ENCODE measurements around the gene PRR23A. TPM values are rescaled to one million over a fixed set of nuclear protein-coding genes. Genes with fewer than 3 reads are reported as not detected.
A peak's percentile ranks its signal among the peaks of the same experiment; 100 is the strongest.
"Not testable (repeated sequence)": the region's sequence is repeated elsewhere in the genome, so short reads cannot be mapped to it uniquely, and the experiment has no call there.

Gene PRR23A
- not detected in 2 replicates for total RNA-seq (2014; rRNA removed; shearing (Covaris generic))

DNA sequence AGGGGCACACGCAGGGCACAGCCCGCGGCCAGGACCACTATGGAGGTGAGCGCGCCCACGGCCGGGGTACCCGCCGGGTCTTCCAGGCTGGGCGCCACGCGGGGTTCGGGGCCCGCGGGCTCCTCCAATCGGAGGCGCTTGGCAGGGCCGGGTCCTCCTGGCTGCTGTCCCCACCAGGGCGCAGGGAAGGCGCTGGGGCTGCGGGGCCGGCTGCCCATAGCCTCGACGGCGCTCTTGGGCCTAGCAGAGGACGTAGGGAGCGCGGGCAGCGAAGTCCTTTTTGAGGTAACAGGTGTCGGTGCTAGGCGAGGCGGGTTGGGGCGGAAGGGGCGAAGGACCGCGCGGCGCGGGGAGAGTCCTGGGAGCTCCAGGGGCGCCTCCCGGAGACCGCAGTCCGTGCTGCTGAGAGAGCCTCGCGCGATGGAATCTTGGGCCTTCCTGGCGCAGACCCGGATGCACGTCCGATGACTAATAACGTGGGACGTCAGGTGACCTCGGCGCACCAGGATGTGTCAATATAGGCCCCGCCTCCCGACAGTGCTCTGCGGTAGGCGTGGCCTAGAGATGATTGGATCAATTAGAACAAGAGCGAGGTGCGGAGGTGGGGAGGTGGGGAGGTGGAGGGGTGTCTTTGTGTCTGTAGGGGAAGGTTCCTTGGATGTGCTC, at the start of gene PRR23A:
Gene PRR23A, minus strand, starts transcription at position 218 of the 666 bp plus-strand sequence. Its CDS starts 0 bp downstream, at position 218.
- no peak for DNase-seq
- H3K27me3 ChIP-seq, result no peaks in the 10 kb centered on the region
- H3K27ac ChIP-seq, result no peak within 1 kb of the TSS
- H3K36me3 ChIP-seq, result no peaks in the 10 kb centered on the region
- no peaks in the 10 kb centered on the region for H3K4me1 ChIP-seq
- no peak within 1 kb of the TSS for H3K4me3 ChIP-seq
- no peaks in the 10 kb centered on the region for H3K9me3 ChIP-seq (replicated peaks)

DNA sequence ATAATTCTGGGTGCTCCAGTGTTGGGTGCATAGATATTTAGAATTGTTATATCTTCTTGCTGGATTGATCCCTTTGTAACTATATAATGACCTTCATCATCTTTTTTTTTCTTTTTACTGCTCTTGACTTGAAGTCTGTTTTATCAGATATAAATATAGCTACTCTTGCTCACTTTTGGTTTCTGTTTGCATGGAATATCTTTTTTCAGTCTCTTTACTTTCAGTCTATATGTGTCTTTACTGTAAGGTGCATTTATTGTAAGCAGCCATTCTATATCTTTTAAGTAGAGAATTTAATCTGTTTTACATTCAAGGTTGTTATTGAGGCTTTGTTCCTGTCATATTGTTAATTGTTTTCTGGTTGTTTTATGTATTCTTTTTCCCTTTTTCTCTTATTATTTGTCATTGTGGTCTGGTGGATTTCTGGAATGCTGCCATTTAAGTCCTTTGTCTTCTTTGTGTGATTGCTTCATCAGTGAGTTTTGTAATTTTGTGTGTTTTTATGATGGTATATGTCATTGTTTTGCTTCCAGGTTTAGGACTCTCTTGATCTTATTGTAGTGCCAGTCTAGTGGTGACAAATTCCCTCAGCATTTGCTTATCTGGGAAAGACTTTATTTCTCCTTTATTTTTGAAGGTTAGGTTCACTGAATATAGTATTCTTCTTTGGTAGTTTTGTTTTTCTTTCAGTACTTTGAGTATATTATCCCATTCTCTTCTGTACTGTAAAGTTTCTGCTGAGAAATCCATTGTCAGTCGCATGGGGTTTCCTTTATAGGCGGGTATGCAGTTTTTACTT, 46.9 kb upstream of the PRR23A start:
- no peak overlapping the region for H3K27ac ChIP-seq
- DNase-seq, result no peak
- no peaks in the 10 kb centered on the region for H3K36me3 ChIP-seq

DNA sequence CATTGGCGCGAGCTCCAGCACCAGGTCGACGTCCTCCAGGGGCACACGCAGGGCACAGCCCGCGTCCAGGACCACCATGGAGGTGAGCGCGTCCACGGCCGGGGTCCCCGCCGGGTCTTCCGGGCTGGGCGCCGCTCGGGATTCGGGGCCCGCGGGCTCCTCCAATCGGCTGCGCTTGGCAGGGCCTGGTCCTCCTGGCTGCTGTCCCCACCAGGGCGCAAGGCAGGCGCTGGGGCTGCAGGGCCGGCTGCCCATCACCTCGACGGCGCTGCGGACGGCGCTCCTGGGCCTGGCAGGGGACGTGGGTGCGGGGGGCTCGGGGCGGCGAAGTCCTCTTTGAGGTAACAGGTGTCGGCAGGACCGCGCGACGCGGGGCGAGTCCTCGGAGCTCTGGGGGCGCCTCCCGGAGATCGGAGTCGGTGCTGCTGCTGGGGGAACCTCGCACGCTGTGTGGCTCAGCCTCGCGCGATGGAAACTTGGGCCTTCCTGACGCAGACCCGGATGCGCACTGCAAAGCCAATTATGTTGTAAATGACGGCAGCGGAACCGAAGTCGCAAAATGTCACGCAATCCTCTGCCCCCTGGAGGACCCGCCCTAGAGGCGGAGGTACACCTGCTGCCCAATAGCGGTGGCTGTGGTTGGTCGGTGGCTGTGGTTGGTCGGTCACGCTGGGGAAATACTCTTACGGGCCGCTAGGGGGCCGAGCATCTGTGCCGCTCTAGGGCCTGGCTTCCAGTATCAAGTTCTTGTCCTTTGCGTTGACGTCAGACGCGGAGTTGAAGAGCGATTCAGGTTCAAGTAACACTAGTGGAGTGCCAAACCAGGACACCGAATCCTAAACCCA, 38.5 kb upstream of the PRR23A start, which contains the start of gene PRR23C:
Gene PRR23C, minus strand, starts transcription at position 527 of the 845 bp plus-strand sequence. Its CDS starts 272 bp downstream, at position 255.
- no peak within 1 kb of the TSS for H3K4me3 ChIP-seq

More for the DNA sequence above, 46.9 kb upstream of the PRR23A start:
- H3K9me3 ChIP-seq (replicated peaks), result no peaks in the 10 kb centered on the region
- no peaks in the 10 kb centered on the region for H3K4me1 ChIP-seq
- no peak overlapping the region for H3K4me3 ChIP-seq
- H3K27me3 ChIP-seq, result no peaks in the 10 kb centered on the region

DNA sequence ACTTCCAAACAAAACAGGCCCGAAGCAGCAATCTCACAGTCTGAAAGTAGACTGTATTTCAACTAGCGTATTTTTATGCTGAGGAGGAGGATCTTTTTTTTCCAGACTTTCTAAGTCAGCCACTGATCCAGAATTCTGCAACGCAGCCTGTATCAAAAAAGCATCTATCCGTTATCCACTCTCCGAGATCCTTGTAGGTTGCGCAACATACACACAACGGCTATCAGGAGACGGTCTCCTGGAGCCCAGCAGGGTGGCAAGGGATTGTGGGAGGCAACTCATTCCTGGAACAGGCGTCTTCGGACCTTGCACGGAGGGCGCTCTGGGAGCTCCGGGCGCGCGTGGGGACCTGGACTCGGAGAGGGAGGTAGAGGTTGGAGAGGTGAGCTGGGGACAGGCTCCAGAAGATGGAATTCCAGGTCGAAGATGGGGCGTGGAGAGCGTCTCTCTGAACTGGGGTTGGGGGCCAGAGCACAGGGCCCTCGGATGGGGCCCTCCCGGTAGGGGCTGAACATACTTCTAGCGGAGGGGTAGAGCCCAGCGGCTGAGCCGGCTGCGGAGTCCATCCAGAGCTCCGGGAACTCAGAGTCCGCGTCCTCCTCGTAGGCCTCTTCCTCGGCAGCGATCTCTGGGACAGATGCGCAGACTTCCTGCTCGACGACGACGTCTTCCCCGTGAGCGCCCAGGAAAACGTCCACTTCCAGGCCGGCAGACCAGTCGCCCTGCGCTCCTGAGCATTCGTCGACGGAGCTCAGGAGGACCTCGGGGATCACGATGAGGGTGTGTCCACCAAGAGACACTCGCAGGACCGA, 37.7 kb upstream of the PRR23A start:
- Histone ChIP-seq H3K9me3 (replicated peaks) (no peaks in the 10 kb centered on the region), H3K4me3 (no peak overlapping the region), H3K27me3 (no peaks in the 10 kb centered on the region), H3K4me1 (no peaks in the 10 kb centered on the region), H3K27ac (no peak overlapping the region), H3K36me3 (no peaks in the 10 kb centered on the region)
- no peak for DNase-seq

More for the DNA sequence above, 38.5 kb upstream of the PRR23A start, which contains the start of gene PRR23C:
- no peak for DNase-seq
- no peaks in the 10 kb centered on the region for H3K4me1 ChIP-seq
- no peak within 1 kb of the TSS for H3K27ac ChIP-seq
- no peaks in the 10 kb centered on the region for H3K36me3 ChIP-seq
- H3K27me3 ChIP-seq, result no peaks in the 10 kb centered on the region
- H3K9me3 ChIP-seq (replicated peaks), result no peaks in the 10 kb centered on the region

DNA sequence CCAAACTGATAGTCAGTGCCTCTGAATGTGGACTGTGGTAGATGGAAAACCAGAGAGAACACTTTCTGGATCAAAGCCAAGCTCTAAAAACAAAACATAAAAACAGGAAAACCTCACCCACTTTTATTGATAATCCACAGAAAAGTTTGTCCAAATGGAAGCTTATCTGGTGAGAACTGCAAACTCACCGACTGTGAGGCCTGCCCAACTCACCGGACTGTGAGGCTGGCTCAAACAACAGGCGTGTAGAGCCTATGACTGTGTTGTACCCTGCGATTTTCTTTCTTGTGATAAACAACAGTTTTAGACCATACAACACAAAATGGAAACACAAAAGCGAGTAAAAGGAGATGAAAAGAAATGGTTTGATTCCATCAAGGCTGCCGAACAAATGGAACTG, 31.4 kb upstream of the PRR23A start:
- Histone ChIP-seq H3K27ac (no peak overlapping the region), H3K36me3 (no peaks in the 10 kb centered on the region), H3K4me3 (no peak overlapping the region), H3K27me3 (peaks cover 4% of the 10 kb centered on the region; the same call in 1 of the 2 replicates), H3K4me1 (no peaks in the 10 kb centered on the region), H3K9me3 (replicated peaks) (no peaks in the 10 kb centered on the region)
- DNase-seq, result no peak

DNA sequence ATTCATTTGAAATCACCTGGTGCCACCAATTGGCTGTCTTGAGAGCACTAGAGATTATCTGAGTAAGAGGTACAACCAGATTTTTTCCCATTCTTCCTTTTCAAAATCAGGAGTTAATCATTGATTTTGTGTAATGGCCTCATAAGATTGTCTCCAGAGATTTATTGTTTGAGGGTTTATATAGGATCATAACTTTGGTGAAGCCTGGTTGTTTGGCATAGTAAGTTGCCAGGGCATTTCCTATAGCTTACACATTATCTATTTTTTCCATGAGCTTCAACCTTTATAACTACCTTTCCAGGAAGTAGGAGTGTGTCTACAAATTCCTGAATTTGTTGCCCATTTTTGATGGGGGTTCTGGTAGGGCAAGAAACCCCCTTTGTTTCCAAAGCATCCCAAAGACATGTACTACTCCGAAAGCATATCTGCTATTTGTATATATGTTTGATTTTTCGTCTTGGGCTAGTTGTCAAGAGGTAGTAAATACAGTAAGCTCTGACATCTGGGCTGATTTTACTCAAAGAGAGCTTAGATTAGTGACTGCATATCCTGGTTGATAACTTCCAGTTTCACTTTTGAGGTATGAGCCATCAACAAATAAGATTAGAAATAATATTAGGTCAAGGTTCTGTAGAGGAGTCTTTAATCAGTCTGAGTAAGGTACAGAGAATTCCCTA, 26.4 kb upstream of the PRR23A start:
- Histone ChIP-seq H3K27me3 (peaks cover 4% of the 10 kb centered on the region; the same call in 1 of the 2 replicates), H3K9me3 (replicated peaks) (no peaks in the 10 kb centered on the region), H3K36me3 (no peaks in the 10 kb centered on the region), H3K4me3 (no peak overlapping the region), H3K27ac (no peak overlapping the region), H3K4me1 (no peaks in the 10 kb centered on the region)
- DNase-seq, result no peak

DNA sequence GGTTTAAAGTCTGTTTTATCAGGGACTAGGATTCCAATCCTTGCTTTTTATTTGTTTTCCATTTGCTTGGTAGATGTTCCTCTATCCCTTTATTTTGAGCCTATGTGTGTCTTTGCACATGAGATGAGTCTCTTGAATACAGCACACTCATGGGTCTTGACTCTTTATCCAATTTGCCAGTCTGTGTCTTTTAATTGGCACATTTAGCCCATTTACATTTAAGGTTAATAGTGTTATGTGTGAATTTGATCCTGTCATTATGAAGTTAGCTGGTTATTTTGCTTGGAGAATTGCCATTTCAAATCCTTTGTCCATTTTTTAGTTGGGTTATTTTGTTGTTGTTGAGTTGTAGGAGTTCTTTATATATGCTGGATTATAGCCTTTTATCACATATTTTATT, 24.5 kb upstream of the PRR23A start:
- not testable (repeated sequence) for H3K27ac ChIP-seq; H3K9me3 ChIP-seq (replicated peaks); H3K4me3 ChIP-seq; H3K27me3 ChIP-seq; H3K4me1 ChIP-seq; DNase-seq; H3K36me3 ChIP-seq

DNA sequence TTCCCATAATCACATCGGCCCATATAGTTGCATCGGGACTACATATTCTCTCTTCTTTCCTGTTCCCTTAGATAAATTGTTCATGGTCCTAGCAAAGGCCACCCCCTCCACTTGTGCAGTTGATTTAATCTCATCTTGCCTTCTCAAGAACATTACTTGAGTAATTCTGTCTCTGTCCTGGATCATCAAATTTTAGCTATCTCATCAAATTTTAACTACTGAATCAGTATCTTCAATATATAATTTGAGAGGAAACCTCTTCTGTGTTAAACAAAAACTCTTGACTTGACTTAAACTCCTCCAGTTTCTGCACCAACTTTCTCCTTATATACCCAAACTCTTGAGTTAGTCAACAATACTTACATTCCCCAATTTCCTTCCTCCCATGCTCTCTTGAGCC, 18.9 kb upstream of the PRR23A start:
- H3K4me3 ChIP-seq, result no peak overlapping the region
- no peak overlapping the region for H3K27ac ChIP-seq
- DNase-seq, result no peak

DNA sequence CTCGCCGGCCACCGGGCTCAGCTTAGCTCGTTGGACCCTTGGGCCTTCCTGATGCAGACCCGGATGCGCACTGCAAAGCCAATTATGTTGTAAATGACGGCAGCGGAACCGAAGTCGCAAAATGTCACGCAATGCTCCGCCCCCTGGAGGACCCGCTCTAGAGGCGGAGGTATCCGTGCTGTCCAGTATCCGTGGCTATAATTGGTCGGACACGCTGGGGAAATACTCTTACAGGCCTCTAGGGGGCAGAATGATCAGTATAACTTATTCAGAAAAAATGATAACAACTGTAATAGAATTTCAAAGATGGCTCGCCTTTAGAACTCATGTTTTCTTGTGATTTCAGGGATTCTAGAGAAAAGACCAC, 14.8 kb upstream of the PRR23A start, which contains the start of gene PRR23B:
Gene PRR23B, minus strand, starts transcription at position 59 of the 367 bp plus-strand sequence. CDS start 265 bp downstream, outside the sequence.
- Histone ChIP-seq H3K9me3 (replicated peaks) (no peaks in the 10 kb centered on the region), H3K4me3 (no peak within 1 kb of the TSS), H3K27ac (no peak within 1 kb of the TSS), H3K36me3 (no peaks in the 10 kb centered on the region), H3K4me1 (no peaks in the 10 kb centered on the region), H3K27me3 (no peaks in the 10 kb centered on the region)
- peak in 1 of 2 experiments; percentile 2 for DNase-seq

More for the DNA sequence above, 18.9 kb upstream of the PRR23A start:
- H3K4me1 ChIP-seq, result no peaks in the 10 kb centered on the region
- no peaks in the 10 kb centered on the region for H3K27me3 ChIP-seq
- no peaks in the 10 kb centered on the region for H3K36me3 ChIP-seq
- peaks cover 2% of the 10 kb centered on the region; the same call in 1 of the 2 replicates for H3K9me3 ChIP-seq (replicated peaks)

DNA sequence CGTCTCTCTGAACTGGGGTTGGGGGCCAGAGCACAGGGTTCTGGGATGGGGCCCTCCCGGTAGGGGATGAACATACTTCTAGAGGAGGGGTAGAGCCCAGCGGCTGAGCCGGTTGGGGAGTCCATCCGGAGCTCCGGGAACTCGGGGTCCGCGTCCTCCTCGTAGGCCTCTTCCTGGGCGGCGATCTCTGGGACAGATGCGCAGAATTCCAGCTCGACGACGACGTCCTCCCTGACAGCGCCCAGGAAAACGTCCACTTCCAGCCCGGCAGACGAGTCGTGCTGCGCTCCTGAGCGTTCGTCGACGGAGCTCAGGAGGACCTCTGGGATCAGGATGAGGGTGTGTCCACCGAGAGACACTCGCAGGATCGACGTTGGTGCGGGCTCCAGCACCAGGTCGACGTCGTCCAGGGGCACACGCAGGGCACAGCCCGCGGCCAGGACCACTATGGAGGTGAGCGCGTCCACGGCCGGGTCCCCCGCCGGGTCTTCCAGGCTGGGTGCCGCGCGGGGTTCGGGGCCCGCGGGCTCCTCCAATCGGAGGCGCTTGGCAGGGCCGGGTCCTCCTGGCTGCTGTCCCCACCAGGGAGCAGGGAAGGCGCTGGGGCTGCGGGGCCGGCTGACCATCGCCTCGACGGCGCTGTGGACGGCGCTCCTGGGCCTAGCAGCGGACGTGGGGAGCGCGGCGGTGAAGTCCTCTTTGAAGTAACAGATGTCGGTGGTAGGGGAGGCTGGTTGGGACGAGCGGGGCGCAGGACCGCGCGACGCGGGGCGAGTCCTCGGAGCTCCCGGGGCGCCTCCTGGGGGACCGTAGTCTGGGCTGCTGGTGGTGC, 14.2 kb upstream of the PRR23A start:
- Histone ChIP-seq H3K4me1 (no peaks in the 10 kb centered on the region), H3K4me3 (no peak overlapping the region), H3K9me3 (replicated peaks) (no peaks in the 10 kb centered on the region), H3K36me3 (no peaks in the 10 kb centered on the region), H3K27ac (no peak overlapping the region), H3K27me3 (no peaks in the 10 kb centered on the region)
- no peak for DNase-seq

DNA sequence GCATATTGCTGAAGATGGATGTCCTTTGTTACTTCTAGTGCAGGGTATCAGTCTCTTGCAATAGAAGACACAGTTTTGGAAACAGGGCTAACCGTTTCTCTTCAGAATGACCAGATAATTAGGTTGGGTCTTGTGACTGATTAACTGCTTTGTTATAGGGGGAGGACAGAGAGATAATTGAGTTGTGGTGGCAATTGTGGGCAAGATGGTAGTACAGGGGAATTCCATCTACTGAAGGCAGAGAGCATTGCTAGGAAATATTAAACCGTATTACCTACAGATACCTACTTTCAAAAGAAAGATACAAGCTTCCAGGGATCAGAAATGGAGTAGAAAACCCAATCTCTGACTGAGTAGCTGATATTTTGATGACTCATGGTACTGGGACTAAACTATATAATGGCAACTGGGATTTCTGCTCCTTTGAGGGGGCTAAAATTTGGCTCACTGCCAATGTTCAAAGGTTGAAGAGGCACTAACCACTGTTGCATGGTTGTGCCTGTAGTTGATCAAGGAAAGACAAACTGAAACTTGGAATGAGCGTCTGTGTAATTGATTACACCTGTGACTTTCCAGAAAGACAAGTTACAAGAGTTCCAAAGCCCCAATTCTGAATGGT, 10.5 kb upstream of the PRR23A start:
- Histone ChIP-seq H3K27me3 (no peaks in the 10 kb centered on the region), H3K9me3 (replicated peaks) (no peaks in the 10 kb centered on the region), H3K4me1 (no peaks in the 10 kb centered on the region), H3K36me3 (no peaks in the 10 kb centered on the region), H3K27ac (no peak overlapping the region), H3K4me3 (no peak overlapping the region)
- DNase-seq, result peak in 1 of 2 experiments; percentile 5

DNA sequence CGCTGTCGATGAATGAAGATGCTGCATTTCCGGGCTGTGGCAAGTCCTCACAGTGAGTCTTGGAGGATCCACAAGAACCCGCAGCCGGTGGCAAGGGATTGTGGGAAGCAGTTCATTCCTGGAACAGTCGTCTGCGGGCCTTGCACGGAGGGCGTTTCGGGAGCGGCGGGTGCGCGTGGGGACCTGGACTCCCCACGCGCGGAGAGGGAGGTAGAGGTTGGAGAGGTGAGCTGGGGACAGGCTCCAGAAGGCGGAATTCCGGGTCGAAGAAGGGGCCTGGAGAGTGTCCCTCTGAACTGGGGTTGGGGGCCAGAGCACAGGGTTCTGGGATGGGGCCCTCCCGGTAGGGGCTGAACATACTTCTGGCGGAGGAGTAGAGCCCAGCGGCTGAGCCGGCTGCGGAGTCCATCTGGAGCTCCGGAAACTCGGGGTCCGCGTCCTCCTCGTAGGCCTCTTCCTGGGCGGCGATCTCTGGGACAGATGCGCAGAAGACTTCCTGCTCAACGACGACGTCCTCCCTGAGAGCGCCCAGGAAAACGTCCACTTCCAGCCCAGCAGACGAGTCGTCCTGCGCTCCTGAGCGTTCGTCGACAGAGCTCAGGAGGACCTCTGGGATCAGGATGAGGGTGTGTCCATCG, 593 bp downstream of the PRR23A start:
- no peak for DNase-seq
- H3K36me3 ChIP-seq, result no peaks in the 10 kb centered on the region
- no peak overlapping the region for H3K4me3 ChIP-seq
- no peaks in the 10 kb centered on the region for H3K4me1 ChIP-seq
- H3K27ac ChIP-seq, result no peak overlapping the region
- H3K9me3 ChIP-seq (replicated peaks), result no peaks in the 10 kb centered on the region
- no peaks in the 10 kb centered on the region for H3K27me3 ChIP-seq
